Activated CD8-positive, alpha-beta memory T cell treated with anti-CD3 and anti-CD28 coated beads, Interleukin-2, amount 50 U/mL, for 24 hours (primary cell): ENCODE results near the gene VASH1.

Experiments
- DNase-seq: peaks from one replicate; pipeline ENCODE4 v3.0.0-alpha.2; 2020; ENCODE audit errors: extremely low read depth

The VASH1 gene

GRCh38 chr14:76772300-76773187 lies 11.3 kb downstream of the VASH1 start:
- DNase-seq: no peak

GRCh38 chr14:76773188-76773885 lies 12.1 kb downstream of the VASH1 start:
- DNase-seq: no peak

GRCh38 chr14:76773956-76774820 lies 12.9 kb downstream of the VASH1 start:
- DNase-seq: no peak

DNA sequence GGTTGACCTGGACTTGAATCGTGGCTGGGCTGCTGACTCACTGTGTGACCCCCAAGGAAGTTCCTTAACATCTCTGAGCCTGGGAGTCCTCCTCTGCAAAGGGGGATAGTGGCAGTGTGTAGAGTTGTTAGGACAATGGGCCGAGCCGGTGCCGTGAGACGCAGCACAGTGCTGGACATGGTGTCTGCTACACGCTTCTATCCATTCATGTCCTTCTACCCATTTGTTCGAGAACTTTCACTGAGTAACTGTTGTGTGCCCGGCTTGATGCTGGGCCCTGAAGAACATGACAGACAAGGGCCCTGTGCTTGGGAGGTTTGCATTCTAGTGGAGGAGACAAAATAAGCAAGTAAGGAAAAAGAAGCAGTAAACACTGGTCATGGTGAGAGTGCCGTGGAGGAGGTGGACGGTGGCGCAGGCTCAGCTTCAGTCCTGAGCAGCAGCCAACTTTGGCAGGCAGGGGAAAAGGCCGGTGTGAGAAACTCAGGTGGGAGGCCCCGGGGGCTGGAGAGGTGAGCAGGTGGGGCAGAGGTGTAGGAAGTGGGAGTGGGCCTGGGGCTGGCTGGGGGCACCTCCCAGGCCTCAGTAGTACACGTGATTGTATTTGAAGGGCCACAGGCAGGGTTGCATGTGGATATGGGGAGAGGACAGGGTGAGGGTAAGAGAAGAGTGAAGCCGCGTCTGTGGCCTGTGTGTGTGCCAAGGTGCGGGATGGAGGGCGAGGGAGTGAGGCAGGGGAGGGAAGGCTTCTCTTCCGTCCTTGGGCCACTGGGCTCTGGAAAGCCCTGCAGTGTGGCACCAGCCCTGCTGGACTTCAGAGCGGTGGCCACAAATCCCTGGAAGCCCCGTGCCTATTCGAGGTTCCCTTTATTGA lies 13.8 kb downstream of the VASH1 start:
- DNase-seq: no peak

GRCh38 chr14:76775695-76776427 lies 14.6 kb downstream of the VASH1 start:
- no peak for DNase-seq

GRCh38 chr14:76776428-76777251 lies 15.4 kb downstream of the VASH1 start:
- DNase-seq: no peak

GRCh38 chr14:76777721-76778120 lies 16.5 kb downstream of the VASH1 start:
- DNase-seq: no peak

- DNase-seq: no peak
Observed at GRCh38 chr14:76778546-76779215, 17.4 kb downstream of the VASH1 start.

DNA sequence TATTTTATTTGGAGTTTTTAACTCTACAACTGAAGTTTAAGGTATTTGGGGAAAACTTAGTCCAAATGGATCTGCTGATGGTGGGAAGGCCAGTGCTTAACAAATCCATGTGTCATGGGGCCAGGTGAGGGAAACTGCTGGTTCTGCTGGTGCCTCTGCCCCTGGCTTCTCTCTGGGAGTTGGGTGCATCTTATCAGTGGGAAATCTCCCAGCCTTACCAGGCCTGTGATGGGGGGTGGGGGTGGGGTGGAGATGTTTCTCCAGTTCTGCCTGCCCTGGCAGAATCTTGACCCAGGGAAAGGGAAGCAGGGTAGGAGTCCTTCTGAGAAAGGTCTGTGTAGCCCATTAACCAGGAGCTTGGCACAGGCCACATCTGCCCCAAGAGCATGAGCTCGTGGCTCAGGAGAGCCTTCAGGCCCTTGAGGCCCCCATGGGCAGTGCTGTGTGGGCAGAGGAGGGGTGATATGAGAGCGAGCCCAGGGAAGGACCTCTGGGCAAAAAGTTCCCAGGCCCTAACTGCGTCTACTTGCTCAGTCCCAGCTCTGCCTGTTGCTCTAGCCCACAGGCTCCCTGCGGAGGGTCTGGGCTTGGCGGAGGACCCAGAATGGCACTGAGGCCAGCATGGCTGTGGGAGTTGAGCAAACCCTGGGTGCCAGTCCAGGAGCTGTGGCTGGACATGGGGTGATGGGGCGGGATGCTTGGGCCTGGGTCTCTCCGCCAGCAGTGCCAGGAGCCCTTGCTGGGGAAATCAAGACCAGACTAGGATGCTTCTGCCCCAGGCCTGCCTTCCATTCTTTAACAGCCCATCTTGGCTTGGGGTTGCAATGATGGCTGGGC lies 18.2 kb downstream of the VASH1 start:
- no peak for DNase-seq

- no peak for DNase-seq
Observed at GRCh38 chr14:76780058-76780345, 18.7 kb downstream of the VASH1 start.

GRCh38 chr14:76780360-76780759 lies 19.1 kb downstream of the VASH1 start:
- DNase-seq: no peak

- no peak for DNase-seq
Observed at GRCh38 chr14:76780875-76781647, 19.8 kb downstream of the VASH1 start.

- no peak for DNase-seq
Observed at GRCh38 chr14:76781648-76782051, 20.4 kb downstream of the VASH1 start.

DNA sequence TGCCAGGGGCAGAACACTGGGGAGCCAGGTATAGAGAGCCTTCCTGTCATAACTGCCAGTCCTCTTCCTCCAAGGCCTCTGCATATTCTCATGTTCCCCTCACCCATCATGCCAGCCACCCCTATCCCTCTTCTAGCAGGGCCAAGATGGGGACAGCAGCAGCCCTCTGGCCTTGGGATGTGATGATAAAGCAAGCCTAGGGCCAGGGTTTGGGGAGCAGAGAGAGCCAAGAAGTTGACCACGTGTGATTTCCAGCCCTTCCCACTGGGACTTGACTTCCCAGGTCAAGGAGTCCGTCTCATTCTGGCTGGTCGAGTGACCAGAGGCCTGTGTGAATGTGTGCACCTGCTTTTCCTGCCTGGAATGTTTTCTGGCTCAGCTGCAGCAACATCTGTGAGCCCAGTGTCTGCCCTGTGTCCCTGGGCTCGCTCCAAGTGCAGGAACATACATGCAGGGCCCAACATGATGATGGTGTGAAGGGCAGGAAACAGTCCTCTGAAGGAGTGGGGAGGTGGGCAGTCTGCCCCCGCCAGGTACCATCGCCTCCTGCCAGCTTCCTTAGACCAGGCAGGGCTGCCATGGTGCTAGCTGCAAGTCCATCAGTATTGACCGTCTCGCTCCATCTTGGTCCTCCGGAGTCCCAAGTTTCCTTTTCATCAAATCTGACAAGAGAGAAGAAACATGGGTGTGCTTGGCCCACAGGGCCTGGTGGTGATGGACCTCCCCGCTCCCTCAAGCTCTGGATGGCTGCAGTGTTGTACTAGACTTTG lies 21.0 kb downstream of the VASH1 start:
- no peak for DNase-seq

- DNase-seq: no peak
Observed at GRCh38 chr14:76782885-76783566, 21.8 kb downstream of the VASH1 start.

- DNase-seq: no peak
Observed at GRCh38 chr14:76784266-76784874, 23.1 kb downstream of the VASH1 start.
